ENCODE data around the gene KCNB1.

Gene KCNB1

GRCh38 chr20:49466114-49466912, 16.2 kb downstream of the KCNB1 start:
- Histone ChIP-seq H3K9ac (ENCODE audit: low read depth, low read length) (no peak overlapping the region), H3K4me1 (ENCODE audit: insufficient read depth, low read length) (no peaks in the 10 kb centered on the region), H3K27ac (ENCODE audit: low read depth, low read length) (no peak overlapping the region), H3K27me3 (ENCODE audit: insufficient read depth, low read length) (no peaks in the 10 kb centered on the region), H3K4me3 (ENCODE audit: low read length) (no peak overlapping the region), H3K9me3 (ENCODE audit: insufficient read depth, low read depth, low read length) (no peaks in the 10 kb centered on the region), H3K36me3 (ENCODE audit: insufficient read depth, low read length) (no peaks in the 10 kb centered on the region)
- WGBS = 90% methylated on average over 7 of the region's 8 CpGs

- WGBS = 81% methylated on average over 7 of the region's 7 CpGs
- Histone ChIP-seq H3K9me3 (ENCODE audit: insufficient read depth, low read depth, low read length) (no peaks in the 10 kb centered on the region), H3K4me1 (ENCODE audit: insufficient read depth, low read length) (no peaks in the 10 kb centered on the region), H3K9ac (ENCODE audit: low read depth, low read length) (no peak overlapping the region), H3K36me3 (ENCODE audit: insufficient read depth, low read length) (no peaks in the 10 kb centered on the region), H3K27ac (ENCODE audit: low read depth, low read length) (no peak overlapping the region), H3K27me3 (ENCODE audit: insufficient read depth, low read length) (no peaks in the 10 kb centered on the region), H3K4me3 (ENCODE audit: low read length) (no peak overlapping the region)
These were observed 17.9 kb downstream of the KCNB1 start for GRCh38 chr20:49464556-49464955.

- Histone ChIP-seq H3K4me3 (ENCODE audit: low read length) (no peak overlapping the region), H3K27ac (ENCODE audit: low read depth, low read length) (no peak overlapping the region), H3K9ac (ENCODE audit: low read depth, low read length) (no peak overlapping the region), H3K27me3 (ENCODE audit: insufficient read depth, low read length) (no peaks in the 10 kb centered on the region), H3K4me1 (ENCODE audit: insufficient read depth, low read length) (no peaks in the 10 kb centered on the region), H3K36me3 (ENCODE audit: insufficient read depth, low read length) (no peaks in the 10 kb centered on the region), H3K9me3 (ENCODE audit: insufficient read depth, low read depth, low read length) (no peaks in the 10 kb centered on the region)
- 91% methylated on average over 6 of the region's 6 CpGs for WGBS
These were observed 19.8 kb downstream of the KCNB1 start for GRCh38 chr20:49462626-49463025.

GRCh38 chr20:49461894-49462620, 20.4 kb downstream of the KCNB1 start:
- WGBS = 94% methylated on average over 8 of the region's 9 CpGs
- H3K9ac ChIP-seq (ENCODE audit: low read depth, low read length) = no peak overlapping the region
- no peaks in the 10 kb centered on the region for H3K36me3 ChIP-seq (ENCODE audit: insufficient read depth, low read length)
- H3K27ac ChIP-seq (ENCODE audit: low read depth, low read length) = no peak overlapping the region
- no peaks in the 10 kb centered on the region for H3K27me3 ChIP-seq (ENCODE audit: insufficient read depth, low read length)
- no peak overlapping the region for H3K4me3 ChIP-seq (ENCODE audit: low read length)
- no peaks in the 10 kb centered on the region for H3K4me1 ChIP-seq (ENCODE audit: insufficient read depth, low read length)
- no peaks in the 10 kb centered on the region for H3K9me3 ChIP-seq (ENCODE audit: insufficient read depth, low read depth, low read length)

- H3K27ac ChIP-seq (ENCODE audit: low read depth, low read length) = no peak overlapping the region
- H3K9me3 ChIP-seq (ENCODE audit: insufficient read depth, low read depth, low read length) = no peaks in the 10 kb centered on the region
- 92% methylated on average over 5 of the region's 5 CpGs for WGBS
- no peak overlapping the region for H3K9ac ChIP-seq (ENCODE audit: low read depth, low read length)
- no peak overlapping the region for H3K4me3 ChIP-seq (ENCODE audit: low read length)
- H3K27me3 ChIP-seq (ENCODE audit: insufficient read depth, low read length) = peaks cover 2% of the 10 kb centered on the region; the same call in 1 of the 2 replicates
- no peaks in the 10 kb centered on the region for H3K36me3 ChIP-seq (ENCODE audit: insufficient read depth, low read length)
- no peaks in the 10 kb centered on the region for H3K4me1 ChIP-seq (ENCODE audit: insufficient read depth, low read length)
These were observed 21.6 kb downstream of the KCNB1 start for GRCh38 chr20:49460916-49461315.

GRCh38 chr20:49460131-49460530, 22.3 kb downstream of the KCNB1 start:
- Histone ChIP-seq H3K9ac (ENCODE audit: low read depth, low read length) (no peak overlapping the region), H3K9me3 (ENCODE audit: insufficient read depth, low read depth, low read length) (no peaks in the 10 kb centered on the region), H3K4me3 (ENCODE audit: low read length) (no peak overlapping the region), H3K4me1 (ENCODE audit: insufficient read depth, low read length) (no peaks in the 10 kb centered on the region), H3K27ac (ENCODE audit: low read depth, low read length) (no peak overlapping the region), H3K27me3 (ENCODE audit: insufficient read depth, low read length) (peaks cover 2% of the 10 kb centered on the region; the same call in 1 of the 2 replicates), H3K36me3 (ENCODE audit: insufficient read depth, low read length) (no peaks in the 10 kb centered on the region)
- WGBS = 95% methylated on average over 6 of the region's 6 CpGs

GRCh38 chr20:49459684-49460083, 22.8 kb downstream of the KCNB1 start:
- 91% methylated on average over 6 of the region's 6 CpGs for WGBS

GRCh38 chr20:49457444-49457843, 25.0 kb downstream of the KCNB1 start:
- H3K9ac ChIP-seq (ENCODE audit: low read depth, low read length) = no peak overlapping the region
- WGBS = 75% methylated on average over 1 of the region's 1 CpG
- H3K4me1 ChIP-seq (ENCODE audit: insufficient read depth, low read length) = no peaks in the 10 kb centered on the region
- H3K27ac ChIP-seq (ENCODE audit: low read depth, low read length) = no peak overlapping the region
- peaks cover 2% of the 10 kb centered on the region; the same call in 1 of the 2 replicates for H3K27me3 ChIP-seq (ENCODE audit: insufficient read depth, low read length)
- no peaks in the 10 kb centered on the region for H3K36me3 ChIP-seq (ENCODE audit: insufficient read depth, low read length)
- H3K9me3 ChIP-seq (ENCODE audit: insufficient read depth, low read depth, low read length) = no peaks in the 10 kb centered on the region
- no peak overlapping the region for H3K4me3 ChIP-seq (ENCODE audit: low read length)

More at GRCh38 chr20:49459684-49460083, 22.8 kb downstream of the KCNB1 start:
- Histone ChIP-seq H3K36me3 (ENCODE audit: insufficient read depth, low read length) (no peaks in the 10 kb centered on the region), H3K9me3 (ENCODE audit: insufficient read depth, low read depth, low read length) (no peaks in the 10 kb centered on the region), H3K4me3 (ENCODE audit: low read length) (no peak overlapping the region), H3K9ac (ENCODE audit: low read depth, low read length) (no peak overlapping the region), H3K27ac (ENCODE audit: low read depth, low read length) (no peak overlapping the region), H3K27me3 (ENCODE audit: insufficient read depth, low read length) (peaks cover 2% of the 10 kb centered on the region; the same call in 1 of the 2 replicates), H3K4me1 (ENCODE audit: insufficient read depth, low read length) (no peaks in the 10 kb centered on the region)

GRCh38 chr20:49456646-49457045, 25.8 kb downstream of the KCNB1 start:
- Histone ChIP-seq H3K9ac (ENCODE audit: low read depth, low read length) (no peak overlapping the region), H3K27me3 (ENCODE audit: insufficient read depth, low read length) (peaks cover 2% of the 10 kb centered on the region; the same call in 1 of the 2 replicates), H3K4me3 (ENCODE audit: low read length) (no peak overlapping the region), H3K9me3 (ENCODE audit: insufficient read depth, low read depth, low read length) (no peaks in the 10 kb centered on the region), H3K27ac (ENCODE audit: low read depth, low read length) (no peak overlapping the region), H3K36me3 (ENCODE audit: insufficient read depth, low read length) (no peaks in the 10 kb centered on the region), H3K4me1 (ENCODE audit: insufficient read depth, low read length) (no peaks in the 10 kb centered on the region)
- 89% methylated on average over 6 of the region's 6 CpGs for WGBS

- Histone ChIP-seq H3K36me3 (ENCODE audit: insufficient read depth, low read length) (no peaks in the 10 kb centered on the region), H3K4me3 (ENCODE audit: low read length) (no peak overlapping the region), H3K9me3 (ENCODE audit: insufficient read depth, low read depth, low read length) (no peaks in the 10 kb centered on the region), H3K27ac (ENCODE audit: low read depth, low read length) (no peak overlapping the region), H3K27me3 (ENCODE audit: insufficient read depth, low read length) (peaks cover 2% of the 10 kb centered on the region; the same call in 1 of the 2 replicates), H3K4me1 (ENCODE audit: insufficient read depth, low read length) (peaks cover under 1% of the 10 kb centered on the region; the same call in 1 of the 2 replicates), H3K9ac (ENCODE audit: low read depth, low read length) (no peak overlapping the region)
- WGBS = 94% methylated on average over 6 of the region's 6 CpGs
These were observed 26.8 kb downstream of the KCNB1 start for GRCh38 chr20:49455691-49456090.

GRCh38 chr20:49452011-49452482, 30.4 kb downstream of the KCNB1 start:
- Histone ChIP-seq H3K27me3 (ENCODE audit: insufficient read depth, low read length) (peaks cover 2% of the 10 kb centered on the region; the same call in 1 of the 2 replicates), H3K9ac (ENCODE audit: low read depth, low read length) (no peak overlapping the region), H3K9me3 (ENCODE audit: insufficient read depth, low read depth, low read length) (no peaks in the 10 kb centered on the region), H3K4me3 (ENCODE audit: low read length) (no peak overlapping the region), H3K27ac (ENCODE audit: low read depth, low read length) (no peak overlapping the region), H3K36me3 (ENCODE audit: insufficient read depth, low read length) (no peaks in the 10 kb centered on the region), H3K4me1 (ENCODE audit: insufficient read depth, low read length) (peaks cover 23% of the 10 kb centered on the region)
- WGBS = 84% methylated on average over 9 of the region's 9 CpGs
